Activated CD8-positive, alpha-beta memory T cell treated with anti-CD3 and anti-CD28 coated beads, Interleukin-2, amount 50 U/mL, for 4 hours (primary cell): ENCODE results near the gene NDFIP1.
"Not testable (repeated sequence)": the region's sequence is repeated elsewhere in the genome, so short reads cannot be mapped to it uniquely, and the experiment has no call there.

ENCODE experiments used
- DNase-seq: peaks from one replicate; pipeline ENCODE4 v3.0.0-alpha.2; 2020

NDFIP1 gene

GRCh38 chr5:142159354-142159753 lies 50.8 kb downstream of the NDFIP1 start:
- DNase-seq = no peak

GRCh38 chr5:142164315-142164714 lies 55.7 kb downstream of the NDFIP1 start:
- no peak for DNase-seq

- no peak for DNase-seq
These were observed 58.2 kb downstream of the NDFIP1 start for GRCh38 chr5:142166754-142167153.

- DNase-seq = no peak
These were observed 58.9 kb downstream of the NDFIP1 start for GRCh38 chr5:142167458-142167857.

GRCh38 chr5:142168365-142168764 lies 59.8 kb downstream of the NDFIP1 start:
- no peak for DNase-seq

GRCh38 chr5:142170254-142170953 lies 61.8 kb downstream of the NDFIP1 start:
- DNase-seq = no peak

GRCh38 chr5:142171270-142171669 lies 62.7 kb downstream of the NDFIP1 start:
- no peak for DNase-seq

- no peak for DNase-seq
These were observed 66.5 kb downstream of the NDFIP1 start for GRCh38 chr5:142175039-142175438.

- no peak for DNase-seq
These were observed 67.0 kb downstream of the NDFIP1 start for GRCh38 chr5:142175461-142176142.

GRCh38 chr5:142176255-142176654 lies 67.7 kb downstream of the NDFIP1 start:
- DNase-seq = no peak

- no peak for DNase-seq
These were observed 70.1 kb downstream of the NDFIP1 start for GRCh38 chr5:142178651-142179050.

GRCh38 chr5:142179776-142180387 lies 71.3 kb downstream of the NDFIP1 start:
- no peak for DNase-seq

GRCh38 chr5:142181096-142181495 lies 72.5 kb downstream of the NDFIP1 start:
- no peak for DNase-seq

GRCh38 chr5:142181547-142182163 lies 73.1 kb downstream of the NDFIP1 start:
- no peak for DNase-seq

- no peak for DNase-seq
These were observed 74.3 kb downstream of the NDFIP1 start for GRCh38 chr5:142182840-142183239.

GRCh38 chr5:142183561-142183960 lies 75.0 kb downstream of the NDFIP1 start:
- DNase-seq = no peak

- DNase-seq = no peak
These were observed 76.4 kb downstream of the NDFIP1 start for GRCh38 chr5:142184988-142185387.

GRCh38 chr5:142186514-142186856 lies 77.9 kb downstream of the NDFIP1 start:
- no peak for DNase-seq

GRCh38 chr5:142186857-142187594 lies 78.4 kb downstream of the NDFIP1 start:
- DNase-seq = no peak

- DNase-seq = not testable (repeated sequence)
These were observed 80.1 kb downstream of the NDFIP1 start for GRCh38 chr5:142188691-142189090.

GRCh38 chr5:142189813-142190212 lies 81.2 kb downstream of the NDFIP1 start:
- DNase-seq = no peak

GRCh38 chr5:142191776-142192175 lies 83.2 kb downstream of the NDFIP1 start:
- no peak for DNase-seq
